Measurements from ENCODE around the gene PTPRG.

The PTPRG gene

GRCh38 chr3:62051506-62051905, 490.1 kb downstream of the PTPRG start:
- H3K79me2 ChIP-seq = peaks cover 31% of the 10 kb centered on the region
- no peak overlapping the region for H2AFZ ChIP-seq
- H3K4me2 ChIP-seq (ENCODE audit: low read length) = no peak overlapping the region
- H3K27ac ChIP-seq = no peak overlapping the region
- H3K9ac ChIP-seq = no peak overlapping the region
- H3K9me3 ChIP-seq (ENCODE audit: control insufficient read depth, low read length) = no peaks in the 10 kb centered on the region
- no peak for TF ChIP-seq CTCF (IDR thresholded peaks at IDR 0.05)
- no peak overlapping the region for H3K4me3 ChIP-seq (ENCODE audit: low read depth, low read length)
- peaks cover 3% of the 10 kb centered on the region for H3K4me1 ChIP-seq
- H3K27me3 ChIP-seq (ENCODE audit: control insufficient read depth, insufficient read depth, low read length) = no peaks in the 10 kb centered on the region
- H3K36me3 ChIP-seq (ENCODE audit: control insufficient read depth, insufficient read depth, low read length) = no peaks in the 10 kb centered on the region

- no peak for TF ChIP-seq CTCF (IDR thresholded peaks at IDR 0.05)
- Histone ChIP-seq H2AFZ (no peak overlapping the region), H3K9me3 (ENCODE audit: control insufficient read depth, low read length) (no peaks in the 10 kb centered on the region), H3K79me2 (peaks cover 34% of the 10 kb centered on the region), H3K9ac (no peak overlapping the region), H3K27ac (no peak overlapping the region), H3K27me3 (ENCODE audit: control insufficient read depth, insufficient read depth, low read length) (no peaks in the 10 kb centered on the region), H3K4me3 (ENCODE audit: low read depth, low read length) (no peak overlapping the region), H3K36me3 (ENCODE audit: control insufficient read depth, insufficient read depth, low read length) (no peaks in the 10 kb centered on the region), H3K4me2 (ENCODE audit: low read length) (no peak overlapping the region), H3K4me1 (peaks cover 5% of the 10 kb centered on the region)
Measured at GRCh38 chr3:62052331-62052730, 491.0 kb downstream of the PTPRG start.

DNA sequence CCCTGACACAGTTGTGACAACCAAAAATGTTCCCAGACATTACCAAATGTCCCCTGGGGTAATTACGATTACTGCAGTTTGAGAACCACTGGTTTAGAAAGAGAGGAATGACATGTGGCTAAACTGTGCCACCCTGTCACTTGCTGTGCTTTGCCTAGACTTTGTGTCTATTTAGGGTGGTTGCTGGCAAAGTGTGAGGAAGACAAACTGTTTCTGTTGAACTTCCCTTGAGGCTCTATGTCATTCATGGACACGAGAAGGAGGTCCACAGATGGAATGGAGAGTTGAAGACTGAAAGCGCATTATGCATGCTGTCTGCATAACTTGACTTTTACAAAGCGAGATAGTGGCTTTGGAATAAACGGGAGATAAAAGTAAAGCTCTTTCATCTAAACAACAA, 495.3 kb downstream of the PTPRG start:
- H2AFZ ChIP-seq = no peak overlapping the region
- no peaks in the 10 kb centered on the region for H3K9me3 ChIP-seq (ENCODE audit: control insufficient read depth, low read length)
- no peak for TF ChIP-seq CTCF (IDR thresholded peaks at IDR 0.05)
- peaks cover 42% of the 10 kb centered on the region for H3K79me2 ChIP-seq
- H3K27ac ChIP-seq = no peak overlapping the region
- no peaks in the 10 kb centered on the region for H3K36me3 ChIP-seq (ENCODE audit: control insufficient read depth, insufficient read depth, low read length)
- H3K27me3 ChIP-seq (ENCODE audit: control insufficient read depth, insufficient read depth, low read length) = no peaks in the 10 kb centered on the region
- no peak overlapping the region for H3K9ac ChIP-seq
- peaks cover 3% of the 10 kb centered on the region for H3K4me1 ChIP-seq
- no peak overlapping the region for H3K4me2 ChIP-seq (ENCODE audit: low read length)
- H3K4me3 ChIP-seq (ENCODE audit: low read depth, low read length) = no peak overlapping the region

- TF ChIP-seq CTCF (IDR thresholded peaks at IDR 0.05) = no peak
- Histone ChIP-seq H2AFZ (no peak overlapping the region), H3K36me3 (ENCODE audit: control insufficient read depth, insufficient read depth, low read length) (no peaks in the 10 kb centered on the region), H3K4me2 (ENCODE audit: low read length) (no peak overlapping the region), H3K79me2 (peaks cover 40% of the 10 kb centered on the region), H3K4me3 (ENCODE audit: low read depth, low read length) (no peak overlapping the region), H3K9me3 (ENCODE audit: control insufficient read depth, low read length) (no peaks in the 10 kb centered on the region), H3K27ac (no peak overlapping the region), H3K27me3 (ENCODE audit: control insufficient read depth, insufficient read depth, low read length) (no peaks in the 10 kb centered on the region), H3K9ac (no peak overlapping the region), H3K4me1 (peaks cover 3% of the 10 kb centered on the region)
Measured at GRCh38 chr3:62057339-62058047, 496.1 kb downstream of the PTPRG start.

All from parathyroid adenoma (tissue), 2 donors.